GM21723 (cell line): ENCODE data around the gene CPNE5.

ENCODE experiments used
- ATAC-seq: cut with Tn5 transposase; IDR thresholded peaks from one replicate; pipeline ENCODE4 v1.9.1; 2021; ENCODE audit warnings: mild to moderate bottlenecking, moderate library complexity; ENCODE audit not compliant: unreplicated experiment

The CPNE5 gene

DNA sequence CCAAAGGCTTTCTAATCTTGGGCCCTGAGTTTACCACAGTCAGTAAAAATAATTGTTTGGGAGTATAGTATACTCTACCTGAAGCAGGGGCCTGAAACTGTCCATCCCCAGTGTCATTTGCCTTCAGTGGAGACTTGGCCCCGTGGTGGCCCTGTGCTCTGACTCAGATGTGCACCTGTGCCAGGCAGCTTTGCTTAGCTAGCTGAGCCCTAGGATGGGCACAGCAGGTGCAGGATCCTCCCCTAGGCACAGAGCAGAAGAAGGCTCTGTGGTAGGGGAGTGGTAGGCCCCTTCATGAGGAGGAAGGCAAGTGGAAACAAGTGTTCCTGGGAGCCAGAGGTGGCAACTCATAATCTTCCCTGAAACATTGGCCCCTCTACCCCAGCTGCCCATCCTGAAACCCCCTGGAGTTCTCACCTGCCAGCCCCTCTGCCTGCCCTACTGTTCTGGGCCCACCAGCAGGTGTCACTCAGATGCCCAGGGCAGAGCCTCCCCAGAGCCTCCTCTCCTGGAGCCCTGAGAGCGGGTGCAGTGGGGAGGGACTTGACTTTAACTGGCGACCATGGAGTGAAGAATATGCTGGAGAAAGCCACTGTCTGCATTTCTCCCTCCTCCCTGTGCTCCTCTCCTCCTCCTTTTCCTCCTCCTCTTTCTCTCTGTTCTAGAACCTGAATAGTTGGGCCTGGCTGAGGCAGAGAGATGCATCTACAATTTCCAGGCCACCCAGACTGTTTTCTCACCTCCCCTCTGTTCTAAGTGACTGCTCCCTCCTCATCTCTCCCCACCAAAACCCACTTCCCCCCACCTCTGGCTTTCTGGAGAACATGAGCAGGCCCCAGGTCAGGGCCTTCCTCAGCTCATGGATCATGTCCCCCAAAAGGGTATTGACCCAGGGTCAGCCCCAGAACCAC, 2.9 kb downstream of the CPNE5 start:
- ATAC-seq: no peak

DNA sequence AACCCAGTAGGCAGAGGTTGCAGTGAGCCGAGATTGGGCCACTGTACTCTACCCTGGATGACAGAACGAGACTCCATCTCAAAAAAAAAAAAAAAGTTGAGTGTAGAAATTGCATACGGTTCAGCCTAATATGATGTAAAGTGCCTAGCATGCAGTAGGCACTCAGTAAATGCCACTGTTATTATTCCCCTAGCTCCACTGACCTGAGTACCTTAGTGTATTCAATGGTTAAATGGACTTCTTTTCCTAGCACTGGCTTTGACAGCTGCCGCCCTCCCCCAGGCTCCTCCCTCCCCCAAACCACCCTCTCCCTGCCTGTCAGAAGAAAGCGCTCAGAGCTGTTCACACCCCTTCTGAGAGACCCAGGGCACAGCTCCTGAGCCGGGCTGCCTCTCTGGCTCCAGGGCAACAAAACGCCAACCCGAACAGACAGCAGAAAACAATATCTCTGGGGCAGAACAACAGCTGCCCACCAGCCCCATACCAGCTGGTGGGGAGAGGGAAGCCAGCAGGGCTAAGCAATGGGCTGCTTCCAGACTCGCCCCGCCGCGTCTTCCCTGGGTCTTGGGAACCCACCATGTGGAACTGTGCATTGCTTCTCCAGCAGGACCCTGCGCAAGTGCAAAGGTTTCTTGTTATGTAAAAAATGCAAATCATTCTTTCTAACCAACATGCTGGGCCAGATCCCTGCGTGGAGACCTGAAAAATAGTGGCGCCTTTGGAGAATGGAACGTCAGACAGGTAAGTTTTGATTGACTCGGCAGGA, 4.5 kb downstream of the CPNE5 start:
- no peak for ATAC-seq

DNA sequence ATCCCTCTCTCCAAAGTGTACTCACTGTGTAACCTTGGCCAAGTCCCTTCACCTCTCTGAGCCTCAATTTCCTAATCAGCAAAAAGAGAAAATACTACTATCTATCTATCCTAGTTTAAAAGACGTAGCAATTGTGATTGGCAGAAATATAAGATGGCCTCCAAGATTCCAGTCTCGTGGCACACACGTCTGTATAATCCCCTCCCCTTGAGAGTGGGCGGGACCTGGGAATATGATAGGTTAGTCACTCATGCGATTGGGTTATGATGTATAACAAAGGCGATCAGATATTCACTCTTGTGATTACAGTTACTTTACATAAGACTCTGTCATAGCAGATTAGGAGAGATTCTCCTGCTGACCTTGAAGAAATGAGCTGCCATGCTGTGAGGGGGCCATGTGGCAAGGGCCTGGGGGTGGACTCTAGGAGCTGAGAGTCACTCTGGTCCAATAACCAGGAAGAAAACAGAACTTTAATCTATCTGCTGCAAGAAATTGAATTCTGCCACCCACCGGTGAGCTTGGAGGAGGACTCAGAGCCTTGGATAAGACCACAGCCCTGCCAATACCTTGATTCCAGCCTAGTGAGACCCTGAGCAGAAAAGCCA, 6.0 kb downstream of the CPNE5 start:
- no peak for ATAC-seq

DNA sequence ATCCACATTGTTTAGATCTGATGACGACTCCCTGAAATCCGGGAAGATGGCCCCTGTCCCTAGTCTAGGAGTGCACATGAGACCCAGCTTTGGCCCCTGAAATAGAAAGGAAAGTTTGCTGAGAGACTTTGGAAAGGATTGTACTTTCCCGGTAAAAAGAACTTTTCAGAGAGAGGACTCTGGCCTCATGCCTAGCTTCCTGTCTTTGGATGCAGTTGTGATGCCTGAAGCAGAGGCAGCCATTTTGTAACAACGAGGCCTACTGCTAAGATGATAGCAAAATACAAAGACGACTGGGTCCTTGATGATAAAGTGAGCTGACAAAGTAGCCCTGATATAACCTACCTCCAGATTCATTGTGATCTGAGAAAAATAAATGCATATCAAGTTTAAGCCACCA, 6.9 kb downstream of the CPNE5 start:
- no peak for ATAC-seq

DNA sequence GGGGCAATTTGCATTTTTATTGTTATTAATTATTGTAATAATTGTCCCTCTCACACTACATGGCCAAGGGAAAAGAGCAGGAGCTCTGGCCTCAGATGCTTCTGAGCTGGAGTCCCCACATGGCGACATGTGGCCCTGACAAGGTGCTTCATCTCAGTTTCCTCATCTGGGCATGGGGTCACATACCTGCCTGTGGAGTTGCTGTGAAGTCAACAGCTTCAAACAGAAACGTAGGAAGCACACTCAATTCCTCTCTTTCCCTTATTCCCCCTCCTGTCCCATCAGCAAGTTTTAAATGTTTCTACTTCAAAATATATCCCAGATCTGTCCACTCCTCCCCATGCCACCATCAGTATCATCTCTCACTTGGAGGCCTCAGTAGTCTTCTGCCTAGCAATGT, 8.7 kb downstream of the CPNE5 start:
- ATAC-seq: no peak

DNA sequence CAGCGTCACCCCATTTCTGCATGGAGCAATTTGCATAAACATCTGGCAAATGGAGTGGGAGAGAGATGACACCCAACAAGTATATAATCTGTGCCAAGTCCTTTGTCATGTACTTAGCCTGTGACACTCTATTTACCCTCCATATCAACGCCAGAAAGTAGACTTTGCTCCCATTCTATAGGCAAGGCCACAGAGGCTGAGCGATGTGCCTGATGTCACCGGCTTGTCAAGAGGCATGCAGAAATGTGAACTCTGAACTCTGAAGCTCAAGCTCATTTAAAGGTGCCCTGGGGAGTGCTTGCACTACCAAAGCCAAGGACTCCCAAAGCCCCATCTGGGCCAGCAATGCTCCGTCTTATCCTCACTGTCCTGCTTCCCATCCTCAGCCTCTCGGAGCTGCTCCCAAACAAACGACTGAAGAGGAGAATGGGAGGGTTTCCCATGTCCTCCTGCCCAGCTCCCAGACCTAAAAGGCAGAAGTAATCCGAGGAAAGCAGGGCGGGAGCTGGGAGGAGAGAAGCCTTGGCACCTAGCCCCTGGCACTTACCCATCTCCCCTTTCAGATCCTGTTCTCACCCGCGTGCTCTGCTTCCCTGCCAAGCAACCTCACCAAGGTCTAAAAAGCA, 9.2 kb downstream of the CPNE5 start:
- ATAC-seq: no peak

DNA sequence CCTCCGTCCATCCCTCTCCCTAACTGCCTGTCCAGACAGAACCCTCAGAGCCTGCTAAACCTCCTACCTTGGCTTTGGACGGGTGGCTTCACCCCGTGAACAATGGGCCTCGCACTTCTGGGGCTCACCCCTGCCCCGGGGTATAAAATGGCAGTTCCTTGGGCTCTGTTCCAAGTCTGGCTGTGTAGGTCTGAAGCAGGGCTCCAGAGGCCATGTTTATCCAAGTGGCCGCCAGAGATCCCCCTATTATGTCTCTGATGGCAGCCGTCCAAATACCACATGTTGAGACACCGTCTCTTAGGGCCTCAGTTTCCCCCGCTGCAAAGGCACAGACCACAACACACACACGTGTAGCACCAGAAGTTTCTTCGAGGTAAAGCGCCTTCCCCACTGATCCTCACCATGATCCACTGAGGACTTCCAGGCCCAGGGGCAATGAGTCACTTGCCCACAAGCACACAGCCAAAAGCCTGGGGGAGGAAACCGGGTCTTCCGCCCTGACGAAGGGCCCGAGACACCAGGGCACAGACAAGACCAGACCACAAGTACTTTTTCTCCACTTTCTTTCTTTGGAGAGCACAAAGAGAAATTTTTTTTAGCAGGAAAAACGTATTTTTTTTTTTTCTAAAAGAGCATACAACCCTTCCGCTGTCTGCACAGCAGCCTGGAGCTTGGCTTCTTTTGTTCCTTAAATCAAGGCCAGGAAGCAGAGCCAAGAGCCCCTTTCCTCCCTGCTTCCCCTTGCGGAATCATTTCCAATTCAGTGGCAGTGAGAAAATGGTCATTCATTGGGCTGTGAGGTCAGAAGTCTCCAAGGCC, 11.8 kb downstream of the CPNE5 start:
- no peak for ATAC-seq

DNA sequence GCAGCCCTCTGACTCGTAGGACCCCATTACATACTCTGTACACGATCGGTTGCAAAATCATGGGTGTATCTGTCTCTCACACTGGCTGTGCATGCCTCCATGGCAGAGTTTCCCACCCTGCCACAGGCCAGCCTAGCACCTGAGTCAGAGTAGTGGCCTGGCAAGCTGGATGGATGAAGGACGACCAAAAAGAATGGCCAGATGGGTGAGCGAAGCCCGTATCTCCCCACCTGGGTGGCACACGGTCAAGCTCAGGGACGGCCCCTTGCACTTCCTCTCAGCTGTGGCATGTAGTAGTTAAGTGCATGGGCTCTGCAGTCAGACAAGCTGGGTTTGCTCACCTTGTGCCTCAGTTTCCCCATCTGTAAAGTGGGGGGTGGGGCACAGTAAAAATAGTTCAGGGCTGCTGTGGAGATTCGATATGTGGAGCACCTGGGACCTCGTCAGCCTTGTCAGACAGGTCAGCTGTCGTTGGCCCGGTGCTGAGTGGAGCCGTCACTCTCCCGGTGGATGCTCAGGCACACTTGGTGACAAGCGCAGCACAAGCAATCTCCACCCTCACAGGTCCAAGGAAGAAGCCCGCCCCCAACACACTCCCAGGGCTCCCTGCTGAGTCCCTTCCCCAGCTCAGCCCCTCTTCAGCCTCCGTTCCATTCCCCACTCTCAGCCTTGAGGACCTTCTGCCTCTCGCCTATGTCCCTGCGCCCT, 12.6 kb downstream of the CPNE5 start:
- no peak for ATAC-seq

DNA sequence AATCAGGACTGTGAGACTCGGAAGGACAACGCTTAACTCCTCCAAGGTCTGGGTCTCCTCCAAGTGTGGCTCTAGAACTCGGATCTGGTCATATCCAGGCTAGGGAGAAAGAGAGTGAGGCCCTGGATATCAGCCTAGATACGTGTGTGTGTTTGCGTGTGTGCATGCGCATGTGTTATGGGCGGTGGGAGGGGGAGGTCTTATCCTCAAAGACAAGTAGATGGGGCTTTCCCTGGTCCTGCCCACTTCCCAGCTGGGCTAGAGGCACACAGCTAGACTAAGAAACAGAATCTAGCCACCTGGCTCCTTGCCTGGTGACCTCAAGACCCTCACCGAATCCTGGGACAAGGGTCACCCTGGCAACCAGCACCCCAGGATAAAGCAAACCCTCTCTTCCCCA, 13.2 kb downstream of the CPNE5 start:
- ATAC-seq: no peak

DNA sequence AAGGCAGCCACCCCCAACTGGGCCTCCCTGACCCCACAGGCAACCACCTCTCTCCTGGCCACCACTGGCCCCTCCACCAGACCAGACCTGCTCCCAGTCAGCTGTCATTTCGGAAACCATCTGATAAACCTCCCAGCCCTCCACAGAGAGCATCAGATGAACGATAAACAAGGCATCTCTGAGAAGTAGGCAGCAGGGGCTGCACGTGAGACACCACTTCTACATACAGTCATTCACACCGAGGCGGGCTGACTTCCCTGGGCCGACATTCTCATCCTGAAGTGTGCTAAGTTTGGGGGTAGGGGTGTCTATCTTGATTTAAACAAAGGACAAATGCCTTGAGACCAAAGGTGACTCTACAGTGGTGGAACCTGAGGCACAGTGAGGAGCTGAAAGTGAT, 13.8 kb downstream of the CPNE5 start:
- no peak for ATAC-seq

DNA sequence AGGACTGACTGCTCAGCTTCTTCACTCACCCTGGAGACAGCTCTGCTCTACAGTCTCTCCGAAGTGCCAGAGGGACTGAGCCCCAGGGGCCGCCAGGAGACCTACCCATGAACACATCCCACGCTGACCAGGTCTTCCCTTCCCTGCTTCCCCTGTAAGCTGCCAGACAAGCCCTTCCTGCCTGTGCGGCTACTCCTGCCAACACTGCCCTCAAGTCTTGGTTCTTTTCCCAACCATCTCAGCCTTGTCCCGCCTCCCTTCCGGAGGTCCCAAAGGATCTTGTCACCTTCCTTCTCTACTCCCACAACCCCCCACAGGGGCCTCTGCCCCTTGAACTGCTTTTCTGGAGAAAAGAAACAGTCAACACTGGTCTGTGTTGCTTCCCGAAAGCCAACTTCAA, 15.0 kb downstream of the CPNE5 start:
- ATAC-seq: no peak

DNA sequence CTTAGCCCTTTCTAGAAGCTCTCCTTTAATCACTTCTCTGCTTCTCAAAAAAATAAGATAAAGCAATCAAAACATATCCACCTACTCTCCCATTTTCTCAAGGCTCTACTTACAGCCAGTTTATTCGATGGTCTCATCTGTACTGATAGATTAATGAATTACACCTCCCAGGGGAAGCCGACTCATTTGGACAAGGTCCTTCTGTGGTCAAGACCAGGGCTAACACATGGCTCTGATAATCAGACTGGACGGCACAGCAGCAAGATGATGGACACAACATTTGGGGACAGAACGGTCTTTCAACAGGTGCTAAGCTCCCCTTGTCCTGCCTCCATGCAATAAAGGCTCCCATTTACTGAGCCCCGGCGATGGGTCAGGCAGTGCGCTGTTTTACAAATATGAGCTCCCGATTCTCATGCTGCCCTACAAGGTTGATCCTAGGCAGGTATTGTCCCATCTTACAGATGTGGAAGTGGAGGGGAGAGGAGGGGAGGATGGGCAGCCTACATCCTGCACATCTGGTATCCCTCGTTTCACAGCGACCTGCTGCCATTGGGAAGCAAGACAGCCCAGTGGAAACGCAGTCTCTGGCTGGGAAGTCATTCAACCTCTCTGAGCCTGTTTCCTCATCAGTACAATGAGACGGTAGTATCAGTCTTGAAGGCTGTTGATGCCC, 15.7 kb downstream of the CPNE5 start:
- no peak for ATAC-seq

DNA sequence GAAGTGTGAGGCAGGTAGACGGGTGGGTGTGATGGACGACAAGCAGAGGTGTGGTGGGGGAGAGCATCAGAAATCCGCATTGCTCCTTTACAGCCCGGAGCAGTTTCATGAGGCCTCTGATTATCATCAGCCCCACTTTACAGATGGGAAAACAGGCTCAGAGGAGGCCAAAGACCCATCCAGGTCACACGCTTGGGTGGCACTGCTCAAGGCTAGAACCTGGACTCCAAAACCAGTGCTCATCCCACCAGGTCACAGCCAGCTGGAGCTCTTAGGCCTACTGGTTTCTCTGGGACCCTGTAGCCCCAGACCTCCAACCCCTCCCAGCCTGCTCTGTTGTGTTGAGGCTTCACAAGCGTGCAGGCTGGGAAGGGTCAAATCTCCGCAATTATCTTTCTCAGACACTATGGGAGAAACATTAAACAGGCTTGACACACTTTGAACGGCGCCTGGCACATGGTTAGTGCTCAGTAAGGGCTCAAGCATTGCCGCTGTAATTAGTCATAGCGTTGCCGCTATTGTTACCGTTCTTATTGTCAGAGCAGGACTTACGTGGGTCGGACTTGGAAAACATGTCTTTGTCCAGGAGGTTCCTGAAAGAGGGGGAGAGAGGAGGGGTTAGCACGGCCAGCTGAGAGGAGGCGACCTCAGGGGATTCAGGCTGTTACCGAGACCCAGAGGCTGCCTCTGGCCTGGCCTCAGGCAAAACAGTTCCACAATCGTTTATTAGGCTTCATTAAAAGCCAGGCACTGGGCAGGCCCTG, 16.6 kb downstream of the CPNE5 start:
- ATAC-seq: no peak

DNA sequence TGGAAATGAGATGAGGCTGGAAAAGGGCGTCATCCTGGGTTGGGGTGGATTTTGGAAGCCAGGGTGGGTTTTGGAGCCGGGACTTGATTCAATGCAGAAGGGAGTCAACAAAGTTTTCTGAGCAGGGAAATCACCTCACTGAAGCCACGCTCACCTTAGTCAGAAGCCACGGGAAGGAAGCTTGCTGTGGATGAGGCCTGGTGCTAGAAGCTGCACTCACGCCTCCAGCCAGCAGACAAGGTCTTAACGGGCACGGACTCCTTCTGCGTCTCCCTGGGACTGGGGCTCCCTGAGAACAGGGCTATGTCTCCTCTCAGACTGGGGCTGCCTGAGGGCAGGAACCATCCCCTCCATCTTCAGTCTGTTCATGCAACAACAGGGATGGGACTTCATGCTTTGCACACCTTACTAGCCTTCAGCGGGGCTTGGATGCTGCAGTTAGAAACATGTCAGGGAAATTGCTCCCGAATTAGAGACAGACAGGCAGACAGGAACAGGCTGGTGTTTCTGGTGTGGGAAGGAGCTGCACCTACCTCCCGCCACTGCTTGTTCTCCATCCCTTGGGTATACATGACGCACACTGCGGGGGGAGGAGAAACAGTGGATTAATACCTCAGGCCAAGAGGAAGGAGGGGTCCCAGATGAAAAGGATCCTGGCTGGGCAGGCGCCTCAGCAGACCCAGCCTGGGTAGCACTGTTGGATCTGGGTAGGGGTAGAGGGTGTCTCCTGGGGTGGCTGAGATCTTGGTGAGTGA, 17.5 kb downstream of the CPNE5 start:
- no peak for ATAC-seq

DNA sequence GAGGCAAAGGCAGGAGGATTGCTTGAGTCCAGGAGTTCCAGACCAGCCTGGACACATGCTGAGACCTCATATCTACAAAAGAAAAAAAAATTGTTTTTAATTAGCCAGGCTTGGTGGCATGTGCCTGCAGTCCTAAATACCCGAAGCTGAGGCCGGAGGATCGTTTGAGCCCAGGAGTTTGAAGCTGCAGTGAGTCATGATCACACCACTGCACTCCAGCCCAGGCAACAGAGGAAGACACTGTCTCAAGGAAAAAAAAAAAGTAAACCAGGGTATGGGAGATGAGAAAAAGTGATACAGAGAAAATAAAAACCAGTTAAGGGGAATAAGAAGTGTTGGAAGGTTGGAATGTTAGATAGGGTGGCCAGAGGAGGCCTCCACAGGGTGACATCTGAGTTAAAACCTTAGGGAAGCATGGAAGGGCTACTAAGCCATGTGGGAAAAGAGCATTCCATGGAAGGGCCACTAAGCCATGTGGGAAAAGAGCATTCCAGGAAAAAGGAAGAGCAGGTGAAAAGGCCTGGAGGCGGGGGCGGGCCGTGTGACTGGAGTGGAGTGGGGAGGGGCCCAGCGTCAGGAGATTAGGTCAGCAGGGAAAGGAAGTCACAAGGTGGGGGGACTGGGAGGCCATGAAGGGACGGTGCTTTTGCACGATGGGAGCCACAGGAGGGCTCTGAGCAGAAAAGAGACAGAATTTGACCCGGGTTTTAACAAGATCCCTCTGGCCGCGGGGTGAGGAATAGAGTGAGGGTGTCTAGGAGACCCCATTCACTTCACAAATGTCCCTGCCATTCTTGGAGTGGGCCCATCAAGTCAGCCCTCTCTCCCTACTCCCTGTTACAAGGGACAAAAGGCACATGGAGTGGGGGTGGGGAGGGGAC, 18.3 kb downstream of the CPNE5 start:
- no peak for ATAC-seq

DNA sequence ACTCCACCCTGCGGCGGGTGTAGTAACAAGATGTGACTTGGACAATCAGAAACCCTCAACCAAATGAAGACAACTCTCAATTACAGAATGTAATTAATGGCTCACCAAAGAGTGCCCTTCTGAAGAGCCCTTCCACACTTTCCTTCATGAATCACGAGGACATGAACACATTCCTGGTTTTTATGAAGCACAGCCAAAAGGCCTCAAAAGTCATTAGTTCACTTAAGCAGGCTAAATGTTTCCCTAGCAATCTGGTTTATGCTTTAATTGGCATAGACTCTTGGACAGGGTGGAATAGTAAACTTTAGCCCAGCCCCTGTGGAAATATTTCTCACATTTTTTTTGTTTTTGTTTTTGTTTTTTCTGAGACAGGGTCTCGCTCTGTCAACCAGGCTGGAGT, 20.5 kb downstream of the CPNE5 start:
- no peak for ATAC-seq

DNA sequence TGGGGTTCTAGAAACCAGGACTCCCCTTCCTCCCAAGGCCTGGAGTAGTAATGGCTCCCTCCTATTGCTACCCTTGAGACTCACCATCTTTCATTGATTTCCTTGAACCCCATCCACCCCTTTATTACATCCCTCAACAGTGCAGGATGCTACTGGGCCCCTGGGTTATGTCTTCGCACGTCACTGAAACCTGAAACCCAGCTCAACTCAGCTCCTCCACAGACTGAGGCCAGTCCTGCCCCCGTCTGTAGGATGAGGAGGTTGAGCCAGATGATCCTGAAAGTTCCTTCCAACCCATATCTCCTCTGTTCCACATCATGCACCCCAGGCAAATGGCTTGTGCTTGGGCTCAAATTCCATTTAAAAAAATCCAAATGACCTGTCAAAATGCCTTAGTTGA, 21.4 kb downstream of the CPNE5 start:
- ATAC-seq: no peak
